GM19463 (cell line): ENCODE data around the gene B3GALT6.

Experiments
- ATAC-seq: cut with Tn5 transposase; IDR thresholded peaks from one replicate; pipeline ENCODE4 v1.9.1; 2021; ENCODE audit warnings: mild to moderate bottlenecking, moderate library complexity; ENCODE audit not compliant: unreplicated experiment

B3GALT6 gene

DNA sequence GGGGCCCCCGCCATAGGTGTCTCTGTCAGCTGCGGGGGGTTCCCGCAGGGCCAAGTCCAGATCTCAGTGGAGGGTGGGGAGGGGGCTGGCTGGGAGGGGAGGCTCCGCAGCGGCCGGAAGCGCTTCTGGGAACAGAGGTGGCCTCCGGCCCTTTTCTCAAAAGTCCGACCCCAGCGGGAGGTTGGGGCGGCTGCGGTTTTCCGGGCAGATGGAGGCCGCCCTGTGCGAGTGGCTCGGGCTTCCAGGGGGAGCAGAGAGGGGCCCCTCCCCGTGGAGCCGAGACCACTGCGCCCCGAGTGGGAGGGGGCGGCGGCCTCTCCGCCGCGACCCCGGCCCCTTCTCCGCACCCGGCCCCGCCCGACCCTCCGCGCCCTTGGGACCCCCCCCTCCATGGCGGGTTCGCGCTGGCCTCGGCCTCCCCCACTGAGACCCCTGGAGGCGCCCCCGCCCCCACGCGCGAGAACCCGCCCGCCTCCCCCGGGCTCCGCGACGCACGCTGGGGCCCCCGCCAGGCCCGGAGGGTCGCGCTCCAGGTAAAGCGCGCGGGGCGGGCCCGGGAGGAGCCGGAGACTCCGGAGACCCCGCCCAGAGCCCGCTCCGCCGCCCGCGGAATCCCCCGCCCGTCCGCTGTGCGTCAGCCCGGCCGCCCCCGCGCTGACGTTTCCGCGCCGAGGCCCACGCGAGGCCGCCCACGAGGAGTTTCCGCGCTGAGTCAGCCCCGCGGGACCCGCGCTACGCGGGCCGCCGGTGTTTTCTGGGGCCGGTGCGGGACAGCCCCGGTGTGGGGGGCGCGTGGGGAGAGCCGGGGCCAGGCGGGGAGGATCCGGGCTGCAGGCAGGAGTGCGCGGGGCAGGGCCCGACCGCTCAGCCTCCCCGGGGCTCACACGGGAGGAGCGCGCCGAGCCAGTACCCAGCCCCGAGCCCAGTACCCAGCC lies 30.9 kb upstream of the B3GALT6 start:
- peak; percentile 72 for ATAC-seq

- no peak for ATAC-seq
Measured at GRCh38 chr1:1202831-1203560, 29.0 kb upstream of the B3GALT6 start.

DNA sequence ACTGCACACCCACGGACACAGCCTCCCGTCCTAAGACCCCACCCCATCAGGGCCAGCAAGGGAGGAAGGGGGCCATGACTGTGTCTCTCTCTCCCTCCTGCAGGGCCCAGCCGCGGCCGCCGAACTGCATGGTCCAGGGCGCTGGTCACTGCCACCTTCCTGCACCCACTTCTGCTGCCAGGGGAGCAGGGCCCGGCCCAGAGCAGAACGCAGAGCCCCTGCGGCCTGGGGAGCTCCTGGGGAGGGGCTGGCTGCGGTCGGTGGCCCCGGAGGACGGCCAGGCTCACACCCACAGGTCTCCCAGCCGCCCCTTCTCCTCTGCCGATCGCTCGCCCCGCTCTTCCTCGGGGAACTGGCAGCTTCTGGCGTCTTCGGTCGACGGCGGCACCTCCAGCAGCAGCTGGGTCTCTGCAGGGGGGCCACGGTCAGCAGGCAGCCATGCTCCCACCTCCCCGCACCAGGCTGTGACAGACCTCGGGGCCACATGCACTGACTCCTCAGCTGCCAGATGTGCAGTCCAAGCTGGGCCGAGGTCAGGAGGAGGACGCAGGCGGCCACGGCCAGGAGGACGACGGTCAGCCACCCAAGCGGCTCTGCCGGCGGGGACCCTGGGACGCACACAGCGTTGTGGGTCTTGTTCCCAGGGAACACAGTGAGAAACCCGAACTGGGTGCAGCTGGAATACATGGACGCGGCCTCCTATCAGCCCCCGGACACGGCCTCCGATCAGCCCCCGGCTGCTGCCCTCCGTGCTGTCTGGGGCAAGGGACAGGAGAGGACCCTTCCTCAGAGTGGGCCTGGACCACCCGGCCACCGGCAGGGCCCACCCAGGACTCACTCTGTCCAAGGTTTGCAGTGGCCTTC lies 28.2 kb upstream of the B3GALT6 start:
- ATAC-seq: no peak

DNA sequence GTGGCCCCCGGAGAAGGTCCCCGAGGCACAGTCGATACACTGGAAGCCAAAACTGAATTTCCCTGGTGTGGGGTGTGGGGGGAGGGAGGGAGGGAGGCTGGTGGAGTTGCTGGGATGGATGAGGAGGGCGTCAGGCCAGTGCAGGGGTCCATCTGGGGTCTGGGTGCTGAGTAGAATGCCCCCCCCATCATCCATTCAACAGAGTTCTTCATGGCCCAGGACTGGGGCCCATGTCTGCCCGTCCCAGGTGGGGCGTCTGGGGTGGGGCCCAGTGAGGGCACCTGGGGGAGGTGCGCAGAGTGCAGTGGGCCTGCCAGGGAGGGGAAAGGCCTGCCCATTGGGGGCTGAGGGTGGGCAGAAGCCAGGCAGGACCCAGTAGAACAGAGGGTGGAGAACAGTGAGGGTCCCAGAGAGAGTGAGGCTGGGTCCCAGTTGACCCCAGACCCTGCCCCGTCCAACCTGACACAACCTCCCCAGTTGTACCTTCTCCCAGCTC lies 27.6 kb upstream of the B3GALT6 start:
- no peak for ATAC-seq

DNA sequence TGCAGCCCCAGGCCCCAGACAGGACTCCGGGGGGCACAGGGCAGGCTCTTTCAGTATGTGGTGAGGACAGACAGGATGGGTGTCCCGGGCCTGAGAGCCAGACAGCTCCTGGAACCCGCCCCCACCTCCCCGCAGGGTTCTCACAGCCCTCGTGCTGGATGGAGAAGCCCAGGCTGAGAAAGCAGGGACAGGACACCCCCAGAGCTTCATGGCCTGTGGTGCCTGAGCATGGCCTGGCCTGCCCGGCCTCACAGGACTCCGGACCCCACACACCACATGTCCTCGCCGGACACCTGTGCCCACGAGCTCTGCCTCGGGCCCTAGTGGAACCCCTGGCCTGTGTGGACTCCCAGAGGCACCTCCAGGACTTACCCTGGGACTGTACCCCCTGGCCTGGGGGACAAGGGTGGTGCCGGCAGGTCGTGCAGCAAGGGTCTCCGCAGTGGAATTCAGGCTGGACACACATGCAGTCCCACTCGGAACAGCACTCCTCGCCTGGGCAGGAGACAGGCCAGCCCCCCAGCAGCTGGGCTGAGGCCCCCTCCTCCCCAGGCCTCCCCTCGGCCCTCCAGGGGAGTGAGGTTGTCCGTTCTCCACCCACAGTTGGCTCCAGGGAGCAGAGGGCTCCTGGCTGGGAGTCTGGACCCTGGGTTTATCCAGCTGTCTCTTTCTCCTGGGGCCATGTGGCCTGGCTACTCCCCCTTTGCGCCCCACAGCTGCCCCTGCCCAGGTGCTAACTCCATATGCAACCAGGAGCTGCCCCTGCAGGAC lies 26.9 kb upstream of the B3GALT6 start:
- ATAC-seq: no peak

- ATAC-seq: no peak
Measured at GRCh38 chr1:1205769-1206375, 26.2 kb upstream of the B3GALT6 start.

DNA sequence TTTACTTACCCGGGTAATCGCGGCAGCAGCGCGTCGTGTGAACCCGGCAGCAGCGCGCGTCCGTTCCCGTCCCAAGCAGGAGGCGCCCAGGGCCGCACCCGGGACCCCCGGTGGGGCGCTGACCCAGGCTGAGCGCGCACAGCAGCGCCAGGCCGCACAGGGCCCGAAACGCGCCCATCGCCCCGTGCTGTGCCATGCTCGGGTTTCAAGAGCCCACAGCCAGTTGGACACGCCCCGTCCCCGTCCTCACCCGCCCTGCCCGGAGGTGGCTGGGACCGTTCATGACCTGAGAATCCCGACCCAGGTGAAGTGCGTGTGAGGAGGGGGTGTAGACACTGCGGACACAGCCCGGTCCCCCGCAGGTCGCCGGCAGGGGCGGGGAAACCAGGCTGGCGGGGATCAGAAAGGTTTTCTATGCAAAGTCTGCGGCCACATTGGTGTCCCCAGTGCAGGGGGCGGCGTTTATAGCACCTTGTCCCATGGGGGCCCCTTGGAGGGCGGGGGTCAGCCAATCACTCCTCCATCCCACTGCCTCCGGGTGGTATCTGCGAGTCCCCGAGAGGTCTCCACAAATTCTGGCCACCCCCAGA lies 25.6 kb upstream of the B3GALT6 start, which contains the start of gene TNFRSF18:
TSS of gene TNFRSF18 (minus strand) at position 217 of the 590 bp plus-strand sequence. CDS start at position 196, 21 bp downstream.
- ATAC-seq: no peak

- ATAC-seq: no peak
Measured at GRCh38 chr1:1206966-1207531, 25.0 kb upstream of the B3GALT6 start.

DNA sequence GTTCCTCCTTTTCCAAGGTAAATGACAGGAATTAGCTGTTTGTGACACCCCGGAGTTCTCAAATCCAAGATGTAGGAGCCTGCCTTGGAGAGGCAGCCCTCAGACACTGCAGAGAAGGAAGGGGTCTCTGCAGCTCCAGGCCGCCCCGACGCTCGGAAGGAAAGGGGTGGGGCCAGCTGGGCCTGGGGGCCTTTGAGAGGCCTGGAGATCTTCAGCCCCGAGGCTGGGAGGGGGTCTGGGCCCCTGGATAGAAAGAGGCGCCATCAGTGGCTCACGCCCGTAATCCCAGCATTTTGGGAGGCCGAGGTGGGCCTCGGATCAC lies 24.5 kb upstream of the B3GALT6 start:
- no peak for ATAC-seq

DNA sequence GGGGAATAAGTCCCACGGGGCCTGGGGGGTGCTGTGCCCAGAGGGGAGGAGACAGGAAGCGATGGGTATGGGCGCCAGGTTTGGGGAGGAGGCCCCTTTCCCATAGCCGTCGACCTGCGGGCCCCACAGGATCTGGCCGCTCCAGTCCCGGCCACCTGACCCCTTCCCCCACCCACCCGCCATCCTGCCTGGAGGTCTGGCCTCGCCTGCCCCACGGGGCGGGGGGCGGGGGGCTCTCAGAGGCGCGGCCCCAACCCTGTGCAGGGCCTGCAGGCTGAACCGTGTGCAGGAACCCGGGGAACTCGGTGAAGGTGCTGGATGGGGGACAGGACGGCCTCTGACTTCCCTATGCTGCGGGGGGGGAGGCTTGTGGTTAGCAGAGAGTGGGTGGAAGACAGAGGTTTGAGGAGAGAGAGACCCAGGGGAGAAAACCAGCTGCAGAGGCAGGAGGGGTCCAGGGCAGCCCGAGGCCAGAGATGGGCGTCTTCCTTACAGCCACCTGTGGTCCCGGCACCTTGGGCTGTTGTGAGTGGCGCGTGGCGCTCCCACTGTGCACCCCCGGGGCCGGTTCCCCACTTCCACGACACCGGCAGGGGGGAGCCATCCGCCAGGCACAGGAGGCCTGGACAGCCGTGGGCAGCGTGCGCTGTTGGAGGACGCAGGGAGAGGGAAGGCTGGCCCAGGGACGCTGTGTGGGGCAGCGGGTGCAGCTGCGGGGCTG lies 23.2 kb upstream of the B3GALT6 start:
- no peak for ATAC-seq

DNA sequence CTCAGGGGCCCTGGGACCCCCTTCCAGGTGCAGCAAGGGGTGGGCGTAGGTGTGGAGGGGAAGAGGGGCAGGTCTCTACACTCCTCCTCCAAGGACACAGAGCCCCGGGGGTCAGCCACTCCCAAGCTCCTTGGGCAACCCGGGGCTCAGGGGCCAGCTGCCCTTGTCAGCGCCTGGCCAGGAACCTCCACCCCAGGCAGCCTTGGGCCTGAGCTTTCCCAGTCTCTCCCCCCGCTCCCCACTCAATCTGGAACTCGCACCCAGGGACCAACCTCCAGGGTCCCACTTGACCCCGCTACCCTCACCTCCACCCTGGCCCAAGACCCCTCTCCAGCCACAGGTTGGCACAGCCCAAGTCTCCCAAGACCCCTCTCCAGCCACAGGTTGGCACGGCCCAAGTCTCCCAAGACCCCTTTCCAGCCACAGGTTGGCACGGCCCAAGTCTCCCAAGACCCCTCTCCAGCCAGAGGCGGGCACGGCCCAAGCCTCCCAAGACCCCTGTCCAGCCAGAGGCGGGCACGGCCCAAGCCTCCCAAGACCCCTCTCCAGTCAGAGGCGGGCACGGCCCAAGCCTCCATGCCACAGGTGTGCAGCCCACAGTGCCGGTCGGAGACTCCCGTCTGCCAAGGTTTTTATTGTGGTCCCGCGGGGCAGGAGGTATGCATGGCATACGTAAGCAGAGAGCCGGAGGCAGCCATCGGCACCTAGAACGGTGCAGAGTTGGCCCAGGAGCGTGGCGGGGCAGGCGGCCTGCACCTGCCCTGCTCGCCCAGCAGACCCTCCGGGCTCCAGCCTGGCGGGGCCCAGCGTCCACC lies 21.1 kb upstream of the B3GALT6 start:
- ATAC-seq: no peak

- ATAC-seq: no peak
Measured at GRCh38 chr1:1211541-1212441, 20.2 kb upstream of the B3GALT6 start.

DNA sequence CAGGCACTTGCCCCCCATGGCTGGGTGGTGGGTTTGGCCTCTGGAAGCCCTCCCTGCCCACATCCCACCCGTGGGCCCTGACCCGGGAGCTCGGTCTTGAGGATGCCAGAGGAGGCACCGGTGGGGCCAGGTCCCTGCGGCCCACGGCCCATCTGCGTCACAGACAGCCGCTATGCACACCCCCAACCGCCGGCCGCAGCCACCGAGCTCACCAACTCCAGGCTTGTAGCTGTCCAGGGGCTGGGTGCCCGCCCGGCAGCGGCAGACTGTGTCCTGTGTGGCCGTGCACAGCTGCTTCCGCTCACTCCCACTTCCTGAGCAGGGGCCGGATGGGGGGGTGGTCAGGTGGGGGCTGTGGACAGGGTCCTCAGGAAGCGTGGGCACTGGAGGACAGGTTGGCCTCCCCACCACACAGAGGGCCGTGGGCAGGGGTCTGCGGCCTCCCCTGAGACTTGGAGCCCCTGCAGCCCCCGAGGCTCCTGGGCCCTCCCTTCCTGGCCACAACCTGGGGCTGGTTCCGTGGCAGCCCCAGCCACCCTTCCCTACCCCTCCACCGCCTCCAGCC lies 19.2 kb upstream of the B3GALT6 start:
- no peak for ATAC-seq

- ATAC-seq: no peak
Measured at GRCh38 chr1:1213345-1214265, 18.4 kb upstream of the B3GALT6 start, which contains the start of gene TNFRSF4. TSS of gene TNFRSF4 (minus strand) at chr1:1214153. CDS start at chr1:1214127, 26 bp downstream.

DNA sequence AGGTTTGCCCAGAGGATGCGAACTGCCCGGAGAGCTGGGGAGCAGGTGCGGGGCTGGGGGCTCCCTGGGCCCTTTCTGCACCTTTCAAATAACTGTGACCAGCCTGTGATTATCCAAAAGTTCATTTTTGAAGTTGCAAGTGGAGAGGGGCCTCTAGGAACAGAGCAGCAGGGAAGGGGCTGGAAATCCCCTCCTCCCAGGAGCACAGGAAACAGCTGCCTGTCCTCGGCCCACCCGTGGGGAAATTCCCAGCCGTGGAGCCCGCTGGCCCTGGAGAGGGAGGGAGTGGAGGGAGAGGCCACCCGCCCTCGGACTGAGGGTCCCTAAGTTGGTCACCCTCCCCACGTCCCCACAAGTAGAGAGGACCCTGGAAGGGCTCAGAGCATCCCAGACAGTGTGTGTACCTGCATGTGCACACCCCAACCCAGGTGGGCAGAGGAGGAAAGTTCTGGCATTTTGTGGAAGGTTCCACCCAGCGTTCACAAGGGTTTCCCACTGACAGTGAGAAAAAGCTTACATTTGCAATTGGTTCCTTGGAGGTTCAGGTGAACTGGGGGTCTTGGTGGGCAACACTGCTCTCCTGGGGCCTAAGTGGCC lies 16.9 kb upstream of the B3GALT6 start:
- ATAC-seq: no peak
